ENCODE results near the gene RIN3.

DNA sequence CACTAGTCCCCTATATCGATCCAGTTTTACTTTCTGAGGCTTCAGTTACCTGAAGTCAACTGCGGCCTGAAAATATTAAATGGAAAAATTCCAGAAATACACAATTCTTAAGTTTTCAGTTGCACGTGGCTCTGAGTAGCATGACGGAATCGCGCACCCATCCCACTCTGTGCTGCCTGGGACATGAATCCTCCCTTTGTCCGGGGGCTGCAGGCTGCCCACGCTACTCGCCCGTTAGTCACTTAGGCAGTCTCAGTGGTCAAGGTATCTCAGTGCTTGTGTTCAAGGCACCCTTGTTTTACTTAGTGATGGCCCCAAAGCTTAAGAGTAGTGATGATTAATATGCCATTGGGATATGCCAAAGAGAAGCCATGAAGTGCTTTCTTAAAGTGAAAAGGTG lies 188.2 kb downstream of the RIN3 start:
- TF ChIP-seq, protein P1, sequence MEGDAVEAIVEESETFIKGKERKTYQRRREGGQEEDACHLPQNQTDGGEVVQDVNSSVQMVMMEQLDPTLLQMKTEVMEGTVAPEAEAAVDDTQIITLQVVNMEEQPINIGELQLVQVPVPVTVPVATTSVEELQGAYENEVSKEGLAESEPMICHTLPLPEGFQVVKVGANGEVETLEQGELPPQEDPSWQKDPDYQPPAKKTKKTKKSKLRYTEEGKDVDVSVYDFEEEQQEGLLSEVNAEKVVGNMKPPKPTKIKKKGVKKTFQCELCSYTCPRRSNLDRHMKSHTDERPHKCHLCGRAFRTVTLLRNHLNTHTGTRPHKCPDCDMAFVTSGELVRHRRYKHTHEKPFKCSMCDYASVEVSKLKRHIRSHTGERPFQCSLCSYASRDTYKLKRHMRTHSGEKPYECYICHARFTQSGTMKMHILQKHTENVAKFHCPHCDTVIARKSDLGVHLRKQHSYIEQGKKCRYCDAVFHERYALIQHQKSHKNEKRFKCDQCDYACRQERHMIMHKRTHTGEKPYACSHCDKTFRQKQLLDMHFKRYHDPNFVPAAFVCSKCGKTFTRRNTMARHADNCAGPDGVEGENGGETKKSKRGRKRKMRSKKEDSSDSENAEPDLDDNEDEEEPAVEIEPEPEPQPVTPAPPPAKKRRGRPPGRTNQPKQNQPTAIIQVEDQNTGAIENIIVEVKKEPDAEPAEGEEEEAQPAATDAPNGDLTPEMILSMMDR (conservative IDR thresholded peaks at IDR 0.05 in 1 of 2, IDR thresholded peaks at IDR 0.05 in 1 of 2; ENCODE audit: extremely low read depth in 1 of 2, insufficient read depth in 1 of 2, low read depth in 1 of 2, low read length in 2 of 2) = no peak
- TF ChIP-seq EZH2 (IDR thresholded peaks at IDR 0.05; ENCODE audit: borderline replicate concordance, low read length) = no peak
